DND-41 (cell line): ENCODE data around the gene EIF4EBP3.
"Not testable (repeated sequence)": the region's sequence is repeated elsewhere in the genome, so short reads cannot be mapped to it uniquely, and the experiment has no call there.

Experiments used
- ATAC-seq: fragments of 200-7000 bp; cut with Tn5 transposase; 3 replicates; pipeline ENCODE4 v1.9.1; 2021; ENCODE audit warnings: low read depth; ENCODE audit not compliant: insufficient read depth
- DNase-seq: peaks from one replicate; pipeline ENCODE4 v3.0.0-alpha.2; 2020
- H2AFZ ChIP-seq: 2 replicates; pipeline ENCODE4 v1.6.0; 2012; ENCODE audit warnings: low read depth, low read length
- H3K27ac ChIP-seq: 2 replicates; pipeline ENCODE4 v1.5.1; 2012; ENCODE audit warnings: low read length, inconsistent platforms
- H3K27me3 ChIP-seq: fragments of 200-600 bp; sonication (generic); 2 replicates; pipeline ENCODE4 v1.6.0; 2012; ENCODE audit warnings: low read length, mild to moderate bottlenecking, inconsistent platforms; ENCODE audit not compliant: insufficient read depth, poor library complexity
- H3K36me3 ChIP-seq: 2 replicates; pipeline ENCODE4 v1.5.1; 2012; ENCODE audit warnings: low read length, inconsistent platforms; ENCODE audit not compliant: insufficient read depth
- H3K4me1 ChIP-seq: 2 replicates; pipeline ENCODE4 v1.5.1; 2012; ENCODE audit warnings: mild to moderate bottlenecking, low read length; ENCODE audit not compliant: insufficient read depth
- H3K4me2 ChIP-seq: 2 replicates; pipeline ENCODE4 v1.6.0; 2012; ENCODE audit warnings: mild to moderate bottlenecking, moderate library complexity, low read length, inconsistent platforms; ENCODE audit not compliant: insufficient read depth
- H3K4me3 ChIP-seq, 2 experiments: fragments of 200-600 bp in 1 of 2; shearing (Covaris generic) in 1 of 2; 2 replicates each; pipeline ENCODE4 v1.5.1; 2012 to 2016; ENCODE audit warnings: inconsistent platforms in 2 of 2, low read length in 2 of 2, mild to moderate bottlenecking in 2 of 2, low read depth in 1 of 2, moderate library complexity in 1 of 2
- H3K79me2 ChIP-seq: 2 replicates; pipeline ENCODE4 v1.6.0; 2012; ENCODE audit warnings: low read length, inconsistent platforms; ENCODE audit not compliant: insufficient read depth
- H3K9ac ChIP-seq: 2 replicates; pipeline ENCODE4 v1.6.0; 2012; ENCODE audit warnings: low read depth, mild to moderate bottlenecking, inconsistent platforms, low read length, moderate library complexity
- H3K9me3 ChIP-seq: 2 replicates; pipeline ENCODE4 v1.5.1; 2012; ENCODE audit warnings: low read length, moderate library complexity, mild to moderate bottlenecking, inconsistent platforms; ENCODE audit not compliant: insufficient read depth, severe bottlenecking
- H4K20me1 ChIP-seq: 2 replicates; pipeline ENCODE4 v1.6.0; 2012; ENCODE audit warnings: low read length; ENCODE audit not compliant: insufficient read depth
- EZH2 ChIP-seq: IDR thresholded peaks from 3 replicates; pipeline ENCODE4 v1.6.1; 2012; ENCODE audit warnings: borderline replicate concordance, low read depth, mild to moderate bottlenecking, moderate library complexity, low read length, inconsistent platforms; ENCODE audit not compliant: severe bottlenecking
- TF ChIP-seq, protein P1 (sequence below): IDR thresholded peaks from 2 replicates; pipeline ENCODE4 v1.5.1; 2012; ENCODE audit warnings: borderline replicate concordance, low read length, moderate library complexity, mild to moderate bottlenecking; ENCODE audit not compliant: poor library complexity, severe bottlenecking; ENCODE audit errors: extremely low read depth

Gene EIF4EBP3

DNA sequence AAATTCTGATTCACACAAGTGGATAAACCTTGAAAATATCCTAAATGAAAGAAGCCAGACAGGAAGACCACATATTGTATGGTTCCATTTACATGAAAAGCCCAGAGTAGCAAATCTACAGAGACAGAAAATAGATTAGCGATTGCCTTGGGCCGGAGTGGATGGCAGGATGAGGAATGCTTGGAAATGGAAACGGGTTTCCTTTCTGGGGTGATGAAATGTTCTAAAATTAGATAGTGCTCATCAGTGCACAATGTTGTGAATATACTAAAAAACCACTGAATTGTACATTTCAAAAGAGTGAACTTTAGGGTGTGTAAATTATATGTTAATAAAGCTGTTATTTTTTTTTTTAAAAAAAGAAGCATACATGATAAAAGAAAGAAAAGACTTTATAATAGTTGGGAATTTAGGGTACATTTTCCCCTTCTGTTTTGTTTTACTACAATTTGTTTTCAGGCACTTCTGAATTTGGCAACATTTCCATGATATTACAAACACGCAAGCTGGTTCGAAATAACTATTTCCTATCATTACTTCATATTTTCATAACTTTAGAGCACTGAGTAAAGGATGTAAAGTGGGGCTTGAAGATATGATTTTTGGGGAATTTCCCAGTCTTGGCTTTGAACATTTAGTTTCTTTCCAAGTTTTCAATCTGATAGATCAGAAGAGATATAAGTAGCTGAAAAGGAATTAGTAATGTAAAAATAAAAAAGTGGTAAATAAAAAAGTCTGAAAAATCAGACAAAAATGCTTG is 41.0 kb downstream of the EIF4EBP3 start:
- H3K9ac ChIP-seq, result no peak overlapping the region
- H3K4me1 ChIP-seq, result no peaks in the 10 kb centered on the region
- no peaks in the 10 kb centered on the region for H3K27me3 ChIP-seq
- no peak overlapping the region for H2AFZ ChIP-seq
- no peak for DNase-seq
- TF ChIP-seq EZH2, result no peak
- TF ChIP-seq, protein P1, sequence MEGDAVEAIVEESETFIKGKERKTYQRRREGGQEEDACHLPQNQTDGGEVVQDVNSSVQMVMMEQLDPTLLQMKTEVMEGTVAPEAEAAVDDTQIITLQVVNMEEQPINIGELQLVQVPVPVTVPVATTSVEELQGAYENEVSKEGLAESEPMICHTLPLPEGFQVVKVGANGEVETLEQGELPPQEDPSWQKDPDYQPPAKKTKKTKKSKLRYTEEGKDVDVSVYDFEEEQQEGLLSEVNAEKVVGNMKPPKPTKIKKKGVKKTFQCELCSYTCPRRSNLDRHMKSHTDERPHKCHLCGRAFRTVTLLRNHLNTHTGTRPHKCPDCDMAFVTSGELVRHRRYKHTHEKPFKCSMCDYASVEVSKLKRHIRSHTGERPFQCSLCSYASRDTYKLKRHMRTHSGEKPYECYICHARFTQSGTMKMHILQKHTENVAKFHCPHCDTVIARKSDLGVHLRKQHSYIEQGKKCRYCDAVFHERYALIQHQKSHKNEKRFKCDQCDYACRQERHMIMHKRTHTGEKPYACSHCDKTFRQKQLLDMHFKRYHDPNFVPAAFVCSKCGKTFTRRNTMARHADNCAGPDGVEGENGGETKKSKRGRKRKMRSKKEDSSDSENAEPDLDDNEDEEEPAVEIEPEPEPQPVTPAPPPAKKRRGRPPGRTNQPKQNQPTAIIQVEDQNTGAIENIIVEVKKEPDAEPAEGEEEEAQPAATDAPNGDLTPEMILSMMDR, result no peak
- H3K79me2 ChIP-seq, result no peaks in the 10 kb centered on the region
- H3K36me3 ChIP-seq, result no peaks in the 10 kb centered on the region
- no peaks in the 10 kb centered on the region for H3K9me3 ChIP-seq
- no peak overlapping the region for H3K4me3 ChIP-seq
- H3K4me2 ChIP-seq, result no peak overlapping the region
- no peak overlapping the region for H3K27ac ChIP-seq
- H4K20me1 ChIP-seq, result no peaks in the 10 kb centered on the region
- ATAC-seq, result no peak

DNA sequence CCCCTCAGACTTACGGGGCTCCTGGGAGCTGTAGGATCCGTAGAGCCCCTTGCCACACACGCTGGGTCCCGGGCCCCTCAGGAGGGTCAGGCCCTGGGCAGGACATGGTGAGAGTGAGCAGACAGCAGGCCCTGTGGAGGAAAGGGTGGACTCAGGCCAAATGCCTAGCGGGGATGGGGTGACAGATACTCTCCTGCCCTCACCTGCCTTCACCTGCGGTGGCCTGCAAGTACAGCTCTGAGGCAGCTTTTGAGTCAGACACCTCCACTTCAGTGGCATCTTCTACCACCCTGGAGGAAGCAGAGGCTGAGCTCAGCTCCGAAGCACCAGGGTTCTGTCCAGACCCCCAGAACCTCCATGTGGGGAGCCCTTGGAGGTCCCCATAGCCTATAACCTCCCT is 43.4 kb downstream of the EIF4EBP3 start:
- no peak overlapping the region for H2AFZ ChIP-seq
- no peaks in the 10 kb centered on the region for H4K20me1 ChIP-seq
- no peaks in the 10 kb centered on the region for H3K9me3 ChIP-seq
- H3K79me2 ChIP-seq, result no peaks in the 10 kb centered on the region
- H3K9ac ChIP-seq, result no peak overlapping the region
- TF ChIP-seq, protein P1, result no peak
- no peak for TF ChIP-seq EZH2
- no peak overlapping the region for H3K4me3 ChIP-seq
- DNase-seq (no peak), ATAC-seq (no peak)
- H3K27ac ChIP-seq, result no peak overlapping the region
- no peak overlapping the region for H3K4me2 ChIP-seq
- no peaks in the 10 kb centered on the region for H3K27me3 ChIP-seq
- no peaks in the 10 kb centered on the region for H3K4me1 ChIP-seq
- H3K36me3 ChIP-seq, result no peaks in the 10 kb centered on the region

DNA sequence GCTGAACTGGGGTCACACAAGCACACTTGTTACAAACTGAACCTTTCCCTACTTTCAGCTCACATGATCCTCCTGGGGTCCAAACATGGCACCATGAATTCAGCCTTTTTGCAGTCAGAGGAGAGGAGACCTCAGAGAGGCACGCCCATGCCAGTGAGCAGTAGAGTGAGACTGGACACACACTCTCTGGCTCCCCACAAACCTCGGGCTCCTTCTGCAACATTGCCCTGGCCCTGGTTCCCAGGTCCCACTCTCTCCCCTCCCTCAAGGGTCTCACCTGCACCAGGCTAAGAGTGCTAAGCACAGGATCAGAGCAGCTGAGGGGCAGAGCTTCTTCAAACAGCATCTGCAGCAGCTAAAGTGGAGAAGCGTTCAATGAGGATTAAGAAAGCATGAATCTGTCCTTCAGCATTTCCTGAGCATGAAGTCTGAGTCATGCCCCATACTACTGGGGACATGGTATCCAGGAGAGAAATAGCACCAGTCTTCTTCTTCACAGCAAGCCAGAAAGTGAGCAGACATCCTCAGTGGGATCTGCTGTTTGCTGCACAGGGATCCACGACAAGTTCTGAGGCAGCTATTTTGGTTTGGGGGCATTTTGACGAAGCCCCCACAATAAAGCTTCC is 44.4 kb downstream of the EIF4EBP3 start:
- ATAC-seq (no peak), DNase-seq (no peak)
- TF ChIP-seq EZH2, result no peak
- TF ChIP-seq, protein P1, result no peak
- Histone ChIP-seq H4K20me1 (no peaks in the 10 kb centered on the region), H3K79me2 (no peaks in the 10 kb centered on the region), H3K27me3 (no peaks in the 10 kb centered on the region), H3K36me3 (no peaks in the 10 kb centered on the region), H3K9me3 (no peaks in the 10 kb centered on the region), H3K9ac (no peak overlapping the region), H3K4me1 (no peaks in the 10 kb centered on the region), H3K4me2 (no peak overlapping the region), H2AFZ (no peak overlapping the region), H3K4me3 (no peak overlapping the region), H3K27ac (no peak overlapping the region)

- not testable (repeated sequence) for H3K27me3 ChIP-seq, H3K9me3 ChIP-seq, H3K4me2 ChIP-seq, ATAC-seq, H3K79me2 ChIP-seq, DNase-seq, H3K9ac ChIP-seq, H2AFZ ChIP-seq, H3K4me1 ChIP-seq, H4K20me1 ChIP-seq, H3K27ac ChIP-seq, H3K36me3 ChIP-seq, H3K4me3 ChIP-seq
Observed at GRCh38 chr5:140593070-140593469, 45.6 kb downstream of the EIF4EBP3 start.
